IMR-90 (cell line): Measurements from ENCODE around the gene ANTXR1. TPM values are rescaled to one million over a fixed set of nuclear protein-coding genes. Genes with fewer than 3 reads are reported as not detected.

ENCODE experiments used
- ATAC-seq: fragments of 200-7000 bp; cut with Tn5 transposase; 2 replicates; pipeline ENCODE4 v1.9.1; 2020; ENCODE audit warnings: low read depth, mild to moderate bottlenecking, moderate library complexity
- BruUV-seq: library from RNA; stranded (reverse); fragments of 400-500 nt; replicated peaks from 2 replicates; lab custom pipeline; 2021; lab: Mats Ljungman, UMichigan
- CTCF ChIA-PET: fragments of 300-600 bp; formaldehyde crosslinking; extraction: SDS; loops from one replicate; lab custom pipeline; 2021; ENCODE audit warnings: antibody characterized with exemption; lab: Yijun Ruan, JAX
- POLR2A ChIA-PET: fragments of 300-600 bp; sonication (Branson Sonifier 250); formaldehyde crosslinking; loops from one replicate; lab custom pipeline; 2022; ENCODE audit warnings: antibody characterized with exemption; ENCODE audit not compliant: unreplicated experiment; lab: Charles Lee
- DNase-seq: peaks from one replicate; pipeline ENCODE4 v3.0.0; 2013
- H2AFZ ChIP-seq: replicated peaks from 2 replicates; pipeline ENCODE3; 2013; ENCODE audit warnings: low read length, mild to moderate bottlenecking; ENCODE audit not compliant: poor library complexity
- H2AK5ac ChIP-seq: 2 replicates; pipeline ENCODE4 v1.6.1; 2013; ENCODE audit warnings: low read depth, low read length, inconsistent platforms
- H2AK9ac ChIP-seq: replicated peaks from 2 replicates; pipeline ENCODE3; 2013; ENCODE audit warnings: mild to moderate bottlenecking, low read depth, low read length, moderate library complexity; ENCODE audit not compliant: poor library complexity
- H2BK120ac ChIP-seq: 2 replicates; pipeline ENCODE4 v1.6.1; 2013; ENCODE audit warnings: low read depth, low read length, inconsistent platforms
- H2BK15ac ChIP-seq: 3 replicates; pipeline ENCODE4 v1.6.1; 2013; ENCODE audit warnings: low read depth, low read length, inconsistent platforms
- H2BK20ac ChIP-seq: 2 replicates; pipeline ENCODE4 v1.6.1; 2013; ENCODE audit warnings: low read depth, mild to moderate bottlenecking, inconsistent platforms, low read length, moderate library complexity
- H2BK5ac ChIP-seq: 2 replicates; pipeline ENCODE4 v1.6.1; 2013; ENCODE audit warnings: mild to moderate bottlenecking, low read depth, low read length, inconsistent platforms; ENCODE audit not compliant: poor library complexity, severe bottlenecking
- H3K14ac ChIP-seq: replicated peaks from 2 replicates; pipeline ENCODE4 v1.6.1; 2013; ENCODE audit warnings: low read depth, low read length, inconsistent platforms
- H3K18ac ChIP-seq: 2 replicates; pipeline ENCODE4 v1.6.1; 2013; ENCODE audit warnings: low read depth, low read length, control low read depth
- H3K23ac ChIP-seq: 2 replicates; pipeline ENCODE4 v1.6.1; 2013; ENCODE audit warnings: low read depth, low read length, inconsistent platforms
- H3K27ac ChIP-seq: 2 replicates; pipeline ENCODE4 v1.5.1; 2013; ENCODE audit warnings: mild to moderate bottlenecking, control low read depth, low read length; ENCODE audit not compliant: insufficient read depth
- H3K27me3 ChIP-seq: 2 replicates; pipeline ENCODE4 v1.6.1; 2013; ENCODE audit warnings: low read length; ENCODE audit not compliant: control insufficient read depth, insufficient read depth
- H3K36me3 ChIP-seq: 2 replicates; pipeline ENCODE4 v1.6.1; 2013; ENCODE audit warnings: low read length, mixed read lengths; ENCODE audit not compliant: control insufficient read depth, insufficient read depth
- H3K4ac ChIP-seq: 2 replicates; pipeline ENCODE4 v1.6.1; 2013; ENCODE audit warnings: low read depth, low read length, inconsistent platforms
- H3K4me1 ChIP-seq: 2 replicates; pipeline ENCODE4 v1.6.1; 2013; ENCODE audit warnings: low read length, mixed read lengths; ENCODE audit not compliant: control insufficient read depth, insufficient read depth
- H3K4me2 ChIP-seq: 2 replicates; pipeline ENCODE4 v1.6.1; 2013; ENCODE audit warnings: low read depth, mild to moderate bottlenecking, control low read depth, low read length, moderate library complexity
- H3K4me3 ChIP-seq: 2 replicates; pipeline ENCODE4 v1.5.1; 2013; ENCODE audit warnings: low read depth, mild to moderate bottlenecking, control low read depth, low read length, moderate library complexity; ENCODE audit not compliant: insufficient read depth
- H3K56ac ChIP-seq: 2 replicates; pipeline ENCODE4 v1.6.1; 2013; ENCODE audit warnings: low read length, inconsistent platforms; ENCODE audit not compliant: insufficient read depth; ENCODE audit errors: extremely low read depth
- H3K79me1 ChIP-seq, 2 experiments: 2 replicates each; pipeline ENCODE4 v1.6.1; 2013; ENCODE audit warnings: low read length in 2 of 2, inconsistent platforms in 1 of 2, low read depth in 1 of 2
- H3K9ac ChIP-seq: 2 replicates; pipeline ENCODE4 v1.6.1; 2013; ENCODE audit warnings: low read depth, low read length, control low read depth
- H3K9me1 ChIP-seq: 2 replicates; pipeline ENCODE4 v1.6.1; 2013; ENCODE audit warnings: low read length, inconsistent platforms; ENCODE audit not compliant: insufficient read depth
- H3K9me3 ChIP-seq: 2 replicates; pipeline ENCODE4 v1.6.1; 2013; ENCODE audit warnings: low read length; ENCODE audit not compliant: control insufficient read depth, insufficient read depth
- H4K20me1 ChIP-seq: 2 replicates; pipeline ENCODE4 v1.6.1; 2013; ENCODE audit warnings: low read length, inconsistent platforms; ENCODE audit not compliant: insufficient read depth
- H4K5ac ChIP-seq: 2 replicates; pipeline ENCODE4 v1.6.1; 2013; ENCODE audit warnings: mild to moderate bottlenecking, low read depth, low read length, control low read depth
- H4K8ac ChIP-seq, 2 experiments: 2 replicates each; pipeline ENCODE4 v1.6.1; 2013; ENCODE audit warnings: low read depth in 2 of 2, low read length in 2 of 2, control low read depth in 1 of 2, inconsistent platforms in 1 of 2
- H4K91ac ChIP-seq: 2 replicates; pipeline ENCODE4 v1.6.1; 2013; ENCODE audit warnings: low read depth, low read length, inconsistent platforms; ENCODE audit not compliant: insufficient read depth
- CEBPB ChIP-seq: IDR thresholded peaks from 2 replicates; pipeline ENCODE4 v1.6.1; 2012; ENCODE audit warnings: low read depth, low read length, improper control_type of control experiment
- CHD1 ChIP-seq: IDR thresholded peaks from 2 replicates; pipeline ENCODE4 v1.6.1; 2012; ENCODE audit warnings: low read depth, low read length, improper control_type of control experiment
- ELK1 ChIP-seq: fragments of 150-350 bp; IDR thresholded peaks from 2 replicates; pipeline ENCODE4 v1.6.1; 2016; ENCODE audit warnings: low read depth, mild to moderate bottlenecking, low read length, moderate library complexity, borderline replicate concordance
- RAD21 ChIP-seq: IDR thresholded peaks from 2 replicates; pipeline ENCODE4 v1.6.1; 2012; ENCODE audit warnings: low read length, improper control_type of control experiment
- SMC3 ChIP-seq: fragments of 150-350 bp; IDR thresholded peaks from 2 replicates; pipeline ENCODE4 v1.6.1; 2016; ENCODE audit warnings: low read depth, mild to moderate bottlenecking, antibody characterized with exemption, low read length, moderate library complexity
- WGBS, 2 experiments: methylation state at CpG; one replicate each; pipeline versions ENCODE4 v1.1.5 to v1.1.7; 2013; ENCODE audit warnings: missing lambda C conversion rate in 2 of 2; ENCODE audit not compliant: insufficient read length in 1 of 2; ENCODE audit errors: extremely low coverage in 2 of 2; 5-methylcytosine and 5-hydroxymethylcytosine counted together
- dilution Hi-C: fragments of 300-500 bp; cut with HindIII; formaldehyde crosslinking; loops from one replicate; pipeline ENCODE4 v1.14.3; 2018; ENCODE audit warnings: low sequenced_read_pairs; ENCODE audit not compliant: unreplicated experiment
- in situ Hi-C: fragments of 300-500 bp; cut with MboI; formaldehyde crosslinking; loops from 3 replicates; pipeline ENCODE4 v1.14.3; 2019; ENCODE audit warnings: low sequenced_read_pairs, inconsistent platforms, mixed read lengths
- intact Hi-C: fragments of 100-400 bp; cut with micrococcal nuclease; formaldehyde crosslinking; loops from 2 replicates; pipeline ENCODE4 v1.10.0; 2022
- polyA plus RNA-seq, 3 experiments: library from polyadenylated mRNA; depleted of rRNA; stranded (reverse); fragments of >200 nt; gene quantifications; 2 replicates each; pipeline ENCODE4 v1.2.3, GENCODE V29; 2012; ENCODE audit warnings: low replicate concordance in 1 of 3
- total RNA-seq: library from RNA; depleted of rRNA; stranded (reverse); fragments of >200 nt; gene quantifications from 2 replicates; pipeline ENCODE4 v1.2.3, GENCODE V29; 2012

Gene ANTXR1
- total and polyA plus RNA-seq, 2 of the 4 experiments (the other 2 are of a cell fraction): 27.2 to 36.9 TPM

- BruUV-seq: no TSS peak
- no CpG with 5 or more reads among the region's 5 CpGs for WGBS, 2 experiments
- ChIA-PET POLR2A (no interaction called here), CTCF (no interaction called here)
- Histone ChIP-seq H3K36me3 (peaks cover 42% of the 10 kb centered on the region), H2AFZ (no peak overlapping the region), H3K56ac (no peak overlapping the region), H3K4ac (no peak overlapping the region), H2BK20ac (no peak overlapping the region), H3K4me2 (no peak overlapping the region), H3K9ac (no peak overlapping the region), H3K27me3 (no peaks in the 10 kb centered on the region), H3K14ac (no peak overlapping the region), H2AK9ac (no peak overlapping the region), H3K23ac (no peak overlapping the region), H4K20me1 (no peaks in the 10 kb centered on the region), H2AK5ac (no peak overlapping the region), H3K79me1 (peaks cover 0 to 18% of the 10 kb centered on the region in 2 experiments; a peak in 2 of 4 replicates), H2BK5ac (no peak overlapping the region), H4K91ac (no peak overlapping the region), H4K8ac (no peak overlapping the region), H3K9me1 (peaks cover 9% of the 10 kb centered on the region), H3K4me3 (no peak overlapping the region), H2BK15ac (no peak overlapping the region), H3K18ac (no peak overlapping the region), H2BK120ac (no peak overlapping the region), H3K9me3 (no peaks in the 10 kb centered on the region), H3K27ac (no peak overlapping the region), H3K4me1 (peaks cover 5% of the 10 kb centered on the region), H4K5ac (no peak overlapping the region)
- ATAC-seq (no peak), DNase-seq (no peak)
- dilution Hi-C loops: no loop called here
- intact Hi-C loops: loop anchor here (5.0 kb wide), 1 partner anchor 49 kb away; no protein-coding TSS in a partner anchor
- TF ChIP-seq ELK1 (no peak), CEBPB (no peak), SMC3 (no peak), CHD1 (no peak), RAD21 (no peak)
- in situ Hi-C loops: no loop called here
Measured at GRCh38 chr2:69103419-69103818, 90.4 kb downstream of the ANTXR1 start.
